Left ventricle myocardium superior (tissue), 1 donor: ENCODE measurements around the gene SLC9A1. TPM values are rescaled to one million over a fixed set of nuclear protein-coding genes. Genes with fewer than 3 reads are reported as not detected.

Source experiments
- ATAC-seq: fragments of 200-7000 bp; cut with Tn5 transposase; one replicate; pipeline ENCODE4 v1.9.1; 2020; ENCODE audit warnings: mild to moderate bottlenecking, moderate library complexity
- DNase-seq: peaks from one replicate; pipeline ENCODE4 v3.0.0-alpha.2; 2020
- intact Hi-C: fragments of 100-400 bp; cut with micrococcal nuclease; formaldehyde crosslinking; loops from one replicate; pipeline ENCODE4 v1.11.0; 2022
- total RNA-seq: library from RNA; stranded (reverse); fragmentation: NEBNext Ultra II Directional; extraction: Animal tissue kit (Norgen Biotek cat#: 25700); gene quantifications from one replicate; pipeline ENCODE4 v1.2.1, GENCODE V29; 2021
- donor health status: DM: no; HTN: yes; CAD: no; lungs with severe emphysema.

The SLC9A1 gene
- total RNA-seq, 1 donor from 2014 or later, result 23.1 TPM

DNA sequence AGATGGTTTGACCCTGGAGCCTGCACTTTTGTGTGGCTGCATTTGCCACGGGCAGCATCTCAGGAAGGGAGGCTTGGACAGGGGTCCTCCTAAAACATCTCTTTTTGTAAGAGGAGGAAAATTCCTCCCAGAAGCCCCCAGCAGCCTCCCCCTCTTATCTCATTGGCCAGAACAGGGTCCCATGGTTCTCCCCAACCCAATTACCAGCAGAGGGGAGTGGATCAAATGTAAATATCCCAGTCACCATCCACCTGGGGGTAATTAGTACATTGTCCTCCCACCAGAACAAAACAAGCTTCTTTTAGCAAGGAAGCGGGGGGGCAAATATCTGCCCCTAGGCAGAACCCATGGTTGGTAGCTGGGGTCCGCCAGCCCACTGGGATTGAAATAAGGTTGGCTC is 97.5 kb downstream of the SLC9A1 start:
- intact Hi-C loops, result no loop called here
- no peak for ATAC-seq
- no peak for DNase-seq

DNA sequence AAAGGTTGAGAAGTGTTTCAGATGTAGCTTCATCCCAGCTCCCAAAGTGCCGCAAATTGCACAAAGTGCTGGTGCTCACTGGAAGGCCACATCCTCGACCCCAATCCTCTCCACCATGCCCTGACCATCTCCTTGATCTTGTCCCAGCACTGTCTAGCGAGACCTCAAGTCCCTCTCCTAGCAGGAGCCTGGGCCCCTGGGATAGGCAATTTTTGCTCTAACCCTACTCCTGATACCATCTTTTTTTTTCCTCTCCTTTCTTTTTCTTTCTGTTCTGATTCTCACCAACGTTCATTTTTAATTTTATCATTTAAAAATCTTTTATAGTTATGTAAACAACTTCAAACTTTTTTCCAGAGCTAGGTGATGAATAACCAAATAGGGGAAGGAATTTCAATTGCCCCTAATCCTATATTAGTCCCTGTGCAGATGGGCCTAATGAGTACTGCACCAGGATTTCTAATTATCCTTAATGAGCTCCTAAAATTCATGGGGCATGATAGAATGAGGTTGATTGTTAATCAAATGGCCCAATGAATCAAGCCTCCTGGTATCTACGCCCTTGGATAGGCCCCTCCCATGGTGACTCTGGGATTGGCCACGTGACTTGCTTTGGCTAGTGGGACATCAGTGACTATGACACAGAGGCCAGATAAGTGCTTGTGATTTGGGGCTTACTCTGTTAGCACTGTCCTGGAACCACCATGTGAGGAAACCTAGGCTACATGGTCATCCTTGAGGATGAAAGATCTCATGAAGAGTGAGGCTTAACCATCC is 100.8 kb downstream of the SLC9A1 start:
- DNase-seq (no peak), ATAC-seq (no peak)
- intact Hi-C loops, result no loop called here

DNA sequence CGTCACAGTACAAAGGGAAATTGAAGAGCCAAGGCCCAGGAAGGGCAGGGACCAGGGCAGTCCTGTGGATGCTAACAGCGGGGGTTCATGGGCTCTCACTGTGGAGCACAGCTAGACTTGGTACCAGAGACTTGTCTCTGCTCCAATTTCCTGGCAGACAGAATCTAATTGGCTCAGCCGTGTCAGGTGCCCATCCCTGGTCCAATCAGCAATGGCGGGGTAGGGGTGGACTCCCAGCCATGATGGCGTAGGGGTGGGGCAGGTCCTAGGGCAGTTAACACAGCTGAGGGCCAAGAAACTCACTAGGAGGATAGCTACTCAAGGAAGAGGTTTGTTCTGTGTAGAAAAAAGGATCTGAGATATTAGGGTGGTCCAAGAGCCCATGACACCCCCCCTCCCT is 102.4 kb downstream of the SLC9A1 start:
- DNase-seq (no peak), ATAC-seq (no peak)
- intact Hi-C loops, result no loop called here

DNA sequence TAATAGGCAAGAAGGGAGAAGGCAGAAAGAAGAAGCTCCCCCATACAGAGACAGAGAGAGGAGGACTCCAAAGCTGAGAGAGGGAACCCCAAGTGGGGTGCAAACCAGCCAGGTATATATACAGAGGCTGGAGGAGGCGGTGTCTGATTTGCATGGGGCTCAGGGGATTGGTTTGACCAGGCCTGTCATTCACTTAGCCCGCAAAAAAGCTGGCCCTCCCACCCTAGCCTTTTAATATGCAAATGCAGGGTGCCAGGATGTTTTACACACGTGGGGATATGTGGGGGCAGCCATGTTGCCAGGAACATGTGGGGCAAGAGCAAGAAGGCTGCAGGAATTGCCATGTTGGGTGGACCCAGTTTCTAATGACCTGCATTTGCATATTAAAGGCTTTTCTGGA is 105.3 kb downstream of the SLC9A1 start:
- intact Hi-C loops, result no loop called here
- DNase-seq (no peak), ATAC-seq (no peak)

DNA sequence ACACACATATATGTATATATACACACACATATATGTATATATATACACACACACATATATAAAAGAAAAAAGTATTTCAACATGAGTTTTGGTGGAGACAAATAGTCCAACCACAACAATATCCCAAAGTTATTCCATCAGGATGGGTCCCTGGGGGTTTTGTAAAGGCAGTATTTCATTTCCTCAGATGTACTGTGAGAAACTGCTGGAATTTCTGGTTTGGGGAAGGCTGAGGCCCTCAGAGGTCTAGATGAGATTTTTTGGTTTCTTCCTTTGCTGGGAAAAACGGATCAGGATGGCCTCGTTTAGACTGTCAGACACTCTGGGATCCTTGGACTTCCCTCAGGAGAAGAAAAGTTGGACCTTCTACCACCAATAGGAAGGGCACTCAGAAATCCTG is 105.8 kb downstream of the SLC9A1 start:
- DNase-seq, result no peak
- no peak for ATAC-seq
- intact Hi-C loops, result no loop called here

Other genes starting within 250 kb of the SLC9A1 start
- 5.3 TPM for gene NR0B2, start 241.2 kb downstream of the SLC9A1 start, total RNA-seq
- 73.3 TPM for gene NUDC, start 233.4 kb downstream of the SLC9A1 start, total RNA-seq
- 0.37 TPM for gene KDF1, start 194.7 kb downstream of the SLC9A1 start, total RNA-seq
- gene TRNP1, start 161.4 kb downstream of the SLC9A1 start, total RNA-seq, result 27.4 TPM
- gene TENT5B, start 142.3 kb downstream of the SLC9A1 start, total RNA-seq, result 49.6 TPM
- 68.8 TPM for gene WDTC1, start 79.5 kb upstream of the SLC9A1 start, total RNA-seq
- gene TMEM222, start 167.0 kb upstream of the SLC9A1 start, total RNA-seq, result 19.9 TPM
- gene SYTL1, start 186.9 kb upstream of the SLC9A1 start, total RNA-seq, result 1.1 TPM
- gene MAP3K6, start 211.8 kb upstream of the SLC9A1 start, total RNA-seq, result 46.6 TPM
- gene FCN3, start 219.7 kb upstream of the SLC9A1 start, total RNA-seq, result 19.3 TPM
- not detected for gene CD164L2, start 228.2 kb upstream of the SLC9A1 start, total RNA-seq
- gene GPR3, start 237.5 kb upstream of the SLC9A1 start, total RNA-seq, result 0.12 TPM